A673 (cell line): ENCODE measurements around the gene EPAS1. TPM values are rescaled to one million over a fixed set of nuclear protein-coding genes. Genes with fewer than 3 reads are reported as not detected.

Source experiments
- Bru-seq: library from RNA; stranded (reverse); fragments of 400-500 nt; gene quantifications from one replicate; lab custom pipeline; 2021; lab: Mats Ljungman, UMichigan
- BruChase-seq, 2 experiments: library from RNA; stranded (reverse); fragments of 400-500 nt; gene quantifications; one replicate each; lab custom pipeline; 2021; lab: Mats Ljungman, UMichigan
- BruUV-seq: library from RNA; stranded (reverse); fragments of 400-500 nt; replicated peaks from 2 replicates; lab custom pipeline; 2021; lab: Mats Ljungman, UMichigan
- CTCF ChIA-PET: fragments of 300-600 bp; sonication (Branson Sonifier 250); formaldehyde crosslinking; loops from one replicate; lab custom pipeline; 2022; ENCODE audit warnings: antibody characterized with exemption; lab: Charles Lee
- POLR2A ChIA-PET: fragments of 300-600 bp; sonication (Branson Sonifier 250); formaldehyde crosslinking; loops from one replicate; lab custom pipeline; 2022; ENCODE audit warnings: antibody characterized with exemption; ENCODE audit not compliant: low non-redundant PET; lab: Charles Lee
- DNase-seq: peaks from one replicate; pipeline ENCODE4 v3.0.0-alpha.2; 2015; ENCODE audit warnings: low spot score
- H3K27ac ChIP-seq: fragments of 200-600 bp; sonication (generic); 2 replicates; pipeline ENCODE4 v1.5.1; 2016; ENCODE audit warnings: mixed run types, low read depth, mild to moderate bottlenecking, mixed read lengths, antibody characterized with exemption, low read length; ENCODE audit not compliant: poor library complexity, severe bottlenecking
- H3K27me3 ChIP-seq: fragments of 200-600 bp; sonication (generic); replicated peaks from 2 replicates; pipeline ENCODE4 v1.6.1; 2017; ENCODE audit warnings: mixed run types, low read depth, mild to moderate bottlenecking, mixed read lengths, antibody characterized with exemption, low read length; ENCODE audit not compliant: insufficient read depth, poor library complexity
- H3K36me3 ChIP-seq: fragments of 200-600 bp; sonication (generic); 2 replicates; pipeline ENCODE4 v1.6.1; 2016; ENCODE audit warnings: mixed run types, mild to moderate bottlenecking, mixed read lengths, antibody characterized with exemption, low read length; ENCODE audit not compliant: insufficient read depth, poor library complexity, severe bottlenecking
- H3K4me1 ChIP-seq: fragments of 200-600 bp; sonication (generic); 2 replicates; pipeline ENCODE4 v1.6.1; 2017; ENCODE audit warnings: mixed run types, mild to moderate bottlenecking, mixed read lengths, antibody characterized with exemption, low read length; ENCODE audit not compliant: insufficient read depth, poor library complexity, severe bottlenecking
- H3K4me3 ChIP-seq: fragments of 200-600 bp; sonication (generic); 2 replicates; pipeline ENCODE4 v1.5.1; 2016; ENCODE audit warnings: low read depth, mixed run types, mild to moderate bottlenecking, mixed read lengths, low read length; ENCODE audit not compliant: poor library complexity, severe bottlenecking
- H3K9me3 ChIP-seq: fragments of 200-600 bp; sonication (generic); 2 replicates; pipeline ENCODE4 v1.6.1; 2016; ENCODE audit warnings: mixed run types, low read depth, mild to moderate bottlenecking, mixed read lengths, antibody characterized with exemption, low read length; ENCODE audit not compliant: poor library complexity, severe bottlenecking
- CTCF ChIP-seq: fragments of 300-800, 200-600 bp; sonication (generic); conservative IDR thresholded peaks from 2 replicates; pipeline ENCODE4 v1.5.1; 2017; ENCODE audit warnings: low read depth, mild to moderate bottlenecking, antibody characterized with exemption, low read length, moderate library complexity, mixed read lengths
- EZH2 ChIP-seq: fragments of 200-600 bp; sonication (generic); IDR thresholded peaks from 2 replicates; pipeline ENCODE4 v1.6.1; 2017; ENCODE audit warnings: borderline replicate concordance, low read depth, mild to moderate bottlenecking, mixed read lengths, antibody characterized with exemption, low read length; ENCODE audit not compliant: poor library complexity, severe bottlenecking
- intact Hi-C: fragments of 100-400 bp; cut with micrococcal nuclease; formaldehyde crosslinking; loops from one replicate; pipeline ENCODE4 v1.10.0; 2022; ENCODE audit not compliant: unreplicated experiment
- long read RNA-seq: library from polyadenylated mRNA; stranded (forward); transcript quantifications from one replicate; pipeline ENCODE4 v2.0.0, GENCODE V29; 2022
- total RNA-seq: library from RNA; stranded (reverse); gene quantifications from 2 replicates; pipeline ENCODE4 v1.2.3, GENCODE V29; 2021

The EPAS1 gene
- total RNA-seq = 0.41 and 1.2 TPM in 2 replicates
- Bru-seq, nascent RNA = percentile 3 among the genes with signal in this experiment
- BruChase-seq, experiment 1, labeled RNA remaining after a 2-hour chase = percentile 7 among the genes with signal in this experiment
- BruChase-seq, experiment 2, labeled RNA remaining after a 6-hour chase = percentile 10 among the genes with signal in this experiment
- long read RNA-seq = 0 reads

- CTCF ChIA-PET = no interaction called here
- no peaks in the 10 kb centered on the region for H3K9me3 ChIP-seq
- peaks cover 33% of the 10 kb centered on the region for H3K4me1 ChIP-seq
- intact Hi-C loops = no loop called here
- TF ChIP-seq CTCF = no peak
- no peak for TF ChIP-seq EZH2
- DNase-seq = peak; percentile 48
- POLR2A ChIA-PET = no interaction called here
- H3K27ac ChIP-seq = no peak within 1 kb of the TSS
- H3K27me3 ChIP-seq = peaks cover 90% of the 10 kb centered on the region
- H3K4me3 ChIP-seq = peak within 1 kb of the TSS; percentile 41
- no TSS peak for BruUV-seq
- no peaks in the 10 kb centered on the region for H3K36me3 ChIP-seq
Observed at GRCh38 chr2:46296840-46297545, at the start of gene EPAS1. Gene EPAS1, plus strand, starts transcription at chr2:46297407. Its CDS starts 505 bp downstream, at chr2:46297912.

GRCh38 chr2:46248171-46248570 is 49.0 kb upstream of the EPAS1 start:
- POLR2A ChIA-PET = no interaction called here
- no peaks in the 10 kb centered on the region for H3K27me3 ChIP-seq
- no peak overlapping the region for H3K27ac ChIP-seq
- intact Hi-C loops = no loop called here
- no TSS peak for BruUV-seq
- H3K36me3 ChIP-seq = no peaks in the 10 kb centered on the region
- DNase-seq = no peak
- CTCF ChIA-PET = no interaction called here
- H3K9me3 ChIP-seq = no peaks in the 10 kb centered on the region
- H3K4me3 ChIP-seq = no peak overlapping the region
- TF ChIP-seq CTCF (no peak), EZH2 (no peak)
- no peaks in the 10 kb centered on the region for H3K4me1 ChIP-seq

GRCh38 chr2:46249654-46250053 is 47.6 kb upstream of the EPAS1 start:
- H3K4me1 ChIP-seq = no peaks in the 10 kb centered on the region
- ChIA-PET POLR2A (no interaction called here), CTCF (no interaction called here)
- no peak for TF ChIP-seq EZH2
- TF ChIP-seq CTCF = no peak
- no peak for DNase-seq
- H3K27me3 ChIP-seq = no peaks in the 10 kb centered on the region
- H3K36me3 ChIP-seq = no peaks in the 10 kb centered on the region
- no peaks in the 10 kb centered on the region for H3K9me3 ChIP-seq
- BruUV-seq = no TSS peak
- no peak overlapping the region for H3K4me3 ChIP-seq
- intact Hi-C loops = no loop called here
- H3K27ac ChIP-seq = no peak overlapping the region
